Keratinocyte (primary cell): ENCODE measurements around the gene C4orf51. TPM values are rescaled to one million over a fixed set of nuclear protein-coding genes. Genes with fewer than 3 reads are reported as not detected.

ENCODE experiments used
- DNase-seq: peaks from one replicate; pipeline ENCODE4 v3.0.0-alpha.2; 2011; ENCODE audit warnings: low read depth, missing footprints, low spot score
- FAIRE-seq: peaks from 2 replicates; lab custom pipeline; 2011; peaks lifted over from hg19 to GRCh38; lab: Jason Lieb, UNC
- H2AFZ ChIP-seq: 2 replicates; pipeline ENCODE4 v1.6.0; 2012; ENCODE audit warnings: low read length, control low read depth, inconsistent platforms; ENCODE audit not compliant: control insufficient read depth
- H3K27ac ChIP-seq: 2 replicates; pipeline ENCODE4 v1.5.1; 2011; ENCODE audit warnings: low read length; ENCODE audit not compliant: control insufficient read depth, insufficient read depth
- H3K27me3 ChIP-seq: 3 replicates; pipeline ENCODE4 v1.6.0; 2011; ENCODE audit warnings: low read length; ENCODE audit not compliant: control insufficient read depth, insufficient read depth; ENCODE audit errors: extremely low read depth
- H3K36me3 ChIP-seq, 2 experiments: 2 replicates in 1 of 2; 3 replicates in 1 of 2; pipeline ENCODE4 v1.5.1; 2011; ENCODE audit warnings: low read length in 2 of 2, mild to moderate bottlenecking in 1 of 2; ENCODE audit not compliant: control insufficient read depth in 2 of 2, insufficient read depth in 2 of 2; ENCODE audit errors: extremely low read depth in 1 of 2
- H3K4me1 ChIP-seq: 3 replicates; pipeline ENCODE4 v1.5.1; 2011; ENCODE audit warnings: low read length; ENCODE audit not compliant: control insufficient read depth, insufficient read depth; ENCODE audit errors: extremely low read depth
- H3K4me2 ChIP-seq: 3 replicates; pipeline ENCODE4 v1.6.0; 2011; ENCODE audit warnings: low read depth, low read length; ENCODE audit not compliant: control insufficient read depth, insufficient read depth; ENCODE audit errors: extremely low read depth
- H3K4me3 ChIP-seq, 3 experiments: fragments of 200-600 bp in 1 of 3; sonication (generic) in 1 of 3; 2 replicates in 2 of 3; 3 replicates in 1 of 3; pipeline ENCODE4 v1.5.1; 2011 to 2016; ENCODE audit warnings: low read length in 3 of 3, mild to moderate bottlenecking in 3 of 3, control low read depth in 2 of 3, inconsistent platforms in 1 of 3, low read depth in 1 of 3, mixed read lengths in 1 of 3, mixed run types in 1 of 3, moderate library complexity in 1 of 3; ENCODE audit not compliant: control insufficient read depth in 2 of 3, insufficient read depth in 2 of 3; ENCODE audit errors: extremely low read depth in 1 of 3
- H3K79me2 ChIP-seq: 2 replicates; pipeline ENCODE4 v1.6.0; 2012; ENCODE audit warnings: low read length; ENCODE audit not compliant: control insufficient read depth, insufficient read depth
- H3K9ac ChIP-seq: 3 replicates; pipeline ENCODE4 v1.6.0; 2011; ENCODE audit warnings: low read length; ENCODE audit not compliant: control insufficient read depth, insufficient read depth; ENCODE audit errors: extremely low read depth
- H3K9me1 ChIP-seq: 3 replicates; pipeline ENCODE4 v1.6.0; 2011; ENCODE audit warnings: low read length; ENCODE audit not compliant: control insufficient read depth, insufficient read depth; ENCODE audit errors: extremely low read depth
- H3K9me3 ChIP-seq: 2 replicates; pipeline ENCODE4 v1.5.1; 2012; ENCODE audit warnings: low read depth, low read length; ENCODE audit not compliant: control insufficient read depth
- H4K20me1 ChIP-seq: 3 replicates; pipeline ENCODE4 v1.6.0; 2011; ENCODE audit warnings: low read length; ENCODE audit not compliant: control insufficient read depth, insufficient read depth; ENCODE audit errors: extremely low read depth
- CTCF ChIP-seq, 3 experiments: IDR thresholded peaks in 1 of 3; conservative IDR thresholded peaks in 1 of 3; optimal IDR thresholded peaks in 1 of 3; 2 replicates in 2 of 3; 3 replicates in 1 of 3; pipeline versions ENCODE3 to v1.5.1; 2011; ENCODE audit warnings: low read length in 3 of 3, mild to moderate bottlenecking in 3 of 3, moderate library complexity in 2 of 3, control low read depth in 1 of 3, inconsistent platforms in 1 of 3; ENCODE audit not compliant: insufficient read depth in 2 of 3; ENCODE audit errors: extremely low read depth in 1 of 3
- EZH2 ChIP-seq: IDR thresholded peaks from one replicate; pipeline ENCODE4 v1.6.1; 2012; ENCODE audit warnings: inconsistent platforms, mild to moderate bottlenecking, low read length, moderate library complexity
- dilution Hi-C: fragments of 300-500 bp; cut with MboI; formaldehyde crosslinking; loops from one replicate; pipeline ENCODE4 v1.7.0; 2020; ENCODE audit warnings: low sequenced_read_pairs; ENCODE audit not compliant: extremely low pct_ligation_motif_present
- polyA plus RNA-seq, 5 experiments: library from polyadenylated mRNA; depleted of rRNA in 3 of 5; stranded (reverse) in 3 of 5; stranded (forward) in 1 of 5; unstranded in 1 of 5; fragments of >200 nt; gene quantifications; 1 replicate in 1 of 5; 2 replicates in 3 of 5; 3 replicates in 1 of 5; pipeline versions ENCODE4 v1.2.1 to v1.2.3, GENCODE V29; 2011 to 2012; ENCODE audit warnings: missing spikeins in 2 of 5, low read depth in 1 of 5, low replicate concordance in 1 of 5

Gene C4orf51
- polyA plus RNA-seq, 1 donor (not counting 4 experiments of a cell fraction or from before 2014, with no cell fraction given) = not detected

GRCh38 chr4:145680902-145681301, 956 bp downstream of the C4orf51 start:
- Histone ChIP-seq H3K36me3 (no peaks in the 10 kb centered on the region), H3K4me3 (no peak overlapping the region), H3K9ac (no peak overlapping the region), H4K20me1 (no peaks in the 10 kb centered on the region), H2AFZ (no peak overlapping the region), H3K9me1 (no peaks in the 10 kb centered on the region), H3K4me1 (peaks cover 8% of the 10 kb centered on the region), H3K79me2 (no peaks in the 10 kb centered on the region), H3K27ac (no peak overlapping the region), H3K27me3 (no peaks in the 10 kb centered on the region), H3K9me3 (no peaks in the 10 kb centered on the region), H3K4me2 (no peak overlapping the region)
- no peak for DNase-seq
- dilution Hi-C loops = no loop called here
- TF ChIP-seq CTCF (optimal IDR thresholded peaks at IDR 0.05 in 1 of 3, IDR thresholded peaks at IDR 0.05 in 1 of 3, conservative IDR thresholded peaks at IDR 0.05 in 1 of 3; ENCODE audit: extremely low read depth in 1 of 3, insufficient read depth in 2 of 3, low read length in 3 of 3) (no peak), EZH2 (no peak)
- FAIRE-seq = no peak

- no peaks in the 10 kb centered on the region for H3K9me3 ChIP-seq
- no peaks in the 10 kb centered on the region for H3K27me3 ChIP-seq
- no peak overlapping the region for H2AFZ ChIP-seq
- TF ChIP-seq EZH2 (no peak), CTCF (optimal IDR thresholded peaks at IDR 0.05 in 1 of 3, IDR thresholded peaks at IDR 0.05 in 1 of 3, conservative IDR thresholded peaks at IDR 0.05 in 1 of 3; ENCODE audit: extremely low read depth in 1 of 3, insufficient read depth in 2 of 3, low read length in 3 of 3) (no peak)
- H3K4me1 ChIP-seq = peaks cover 8% of the 10 kb centered on the region
- no peaks in the 10 kb centered on the region for H3K9me1 ChIP-seq
- no peaks in the 10 kb centered on the region for H4K20me1 ChIP-seq
- H3K4me2 ChIP-seq = no peak overlapping the region
- no peaks in the 10 kb centered on the region for H3K36me3 ChIP-seq
- H3K27ac ChIP-seq = no peak overlapping the region
- FAIRE-seq = no peak
- H3K79me2 ChIP-seq = no peaks in the 10 kb centered on the region
- DNase-seq = no peak
- H3K4me3 ChIP-seq = no peak overlapping the region
- dilution Hi-C loops = no loop called here
- no peak overlapping the region for H3K9ac ChIP-seq
Measured at GRCh38 chr4:145681518-145681917, 1.6 kb downstream of the C4orf51 start.
